HUDEP-2 (cell line): ENCODE results near the gene UGT1A4.

Experiments
- DNase-seq, 76 experiments: peaks; one replicate each; lab custom pipeline; 2025; ENCODE audit not compliant: unreplicated experiment in 76 of 76; lab: John Stamatoyannopoulos, UW

The UGT1A4 gene

GRCh38 chr2:233718552-233718951 is at the start of gene UGT1A4:
TSS of gene UGT1A4 (plus strand) at chr2:233718736. CDS start at chr2:233718821, 85 bp downstream.
- DNase-seq = no peak

DNA sequence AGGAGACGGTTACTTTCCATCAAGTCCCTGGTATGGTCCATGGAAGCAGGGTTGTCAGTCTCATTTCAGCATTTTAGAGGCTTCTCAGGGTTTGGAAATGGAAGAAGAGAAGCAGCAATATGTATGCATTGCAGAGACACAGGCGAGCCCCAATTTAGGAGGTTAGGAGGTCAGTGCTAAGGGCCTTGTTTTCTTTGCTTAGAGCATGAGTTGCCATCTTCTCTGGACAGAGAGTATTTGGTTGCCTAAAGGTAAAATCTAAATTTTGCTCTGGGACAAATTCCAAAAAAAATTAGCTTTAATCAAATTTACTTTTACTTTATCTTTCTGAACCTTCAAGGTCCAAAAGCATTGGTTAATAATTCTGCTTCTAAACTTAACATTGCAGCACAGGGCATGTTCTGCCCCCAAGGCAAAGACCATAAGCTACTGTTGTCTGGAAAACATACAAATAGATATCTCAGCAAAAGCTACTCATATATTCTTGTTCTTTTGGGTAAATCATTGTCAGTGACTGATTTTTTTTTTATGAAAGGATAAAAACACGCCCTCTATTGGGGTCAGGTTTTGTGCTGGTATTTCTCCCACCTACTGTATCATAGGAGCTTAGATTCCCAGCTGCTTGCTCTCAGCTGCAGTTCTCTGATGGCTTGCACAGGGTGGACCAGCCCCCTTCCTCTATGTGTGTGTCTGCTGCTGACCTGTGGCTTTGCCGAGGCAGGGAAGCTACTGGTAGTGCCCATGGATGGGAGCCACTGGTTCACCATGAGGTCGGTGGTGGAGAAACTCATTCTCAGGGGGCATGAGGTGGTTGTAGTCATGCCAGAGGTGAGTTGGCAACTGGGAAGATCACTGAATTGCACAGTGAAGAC is 47.0 kb upstream of the UGT1A4 start, which contains the start of gene UGT1A9:
TSS of gene UGT1A9 (plus strand) at position 609 of the 872 bp plus-strand sequence. CDS start at position 646, 37 bp downstream.
- DNase-seq = no peak

GRCh38 chr2:233672886-233673285 is 45.6 kb upstream of the UGT1A4 start:
- no peak for DNase-seq

DNA sequence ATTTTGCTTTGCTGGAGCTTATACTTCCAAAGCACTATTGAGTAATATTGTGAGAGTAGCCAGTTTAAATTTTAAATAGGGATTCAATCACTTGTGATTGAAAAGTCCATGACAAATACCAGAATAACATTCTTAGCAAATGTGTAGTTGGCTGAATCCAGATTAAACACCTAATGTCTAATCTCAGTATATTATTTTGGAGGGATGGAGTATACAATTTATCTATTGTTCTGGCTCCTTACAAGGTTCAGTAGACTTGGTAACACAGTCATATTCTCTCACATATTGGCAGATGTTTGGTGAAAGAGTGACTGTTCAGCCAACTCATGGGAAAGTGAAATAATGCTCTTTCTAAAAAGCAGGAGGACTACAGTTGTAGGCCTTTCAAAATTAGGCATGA is 44.6 kb upstream of the UGT1A4 start:
- DNase-seq = no peak

DNA sequence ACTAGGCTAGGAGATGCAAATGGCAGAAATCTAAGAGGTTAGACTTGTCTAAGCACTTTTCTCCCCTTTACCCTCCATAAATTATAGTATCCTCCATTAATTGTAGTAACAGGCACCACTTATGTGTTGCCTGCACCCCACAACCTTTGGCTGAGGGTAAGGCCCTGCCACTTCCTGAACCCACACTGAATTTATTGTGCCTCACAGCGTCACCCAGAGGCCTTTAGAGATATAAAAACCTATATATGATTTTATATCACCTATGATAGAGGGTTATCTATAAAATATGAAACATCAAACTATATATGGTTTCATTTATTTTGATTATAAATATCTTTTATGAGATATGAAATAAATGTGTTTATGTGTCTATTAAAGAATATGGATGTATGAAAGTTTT is 44.2 kb upstream of the UGT1A4 start:
- DNase-seq = no peak

GRCh38 chr2:233674995-233675394 is 43.5 kb upstream of the UGT1A4 start:
- no peak for DNase-seq

- DNase-seq = no peak
These were observed 42.5 kb upstream of the UGT1A4 start for GRCh38 chr2:233676046-233676445.

GRCh38 chr2:233679196-233679595 is 39.3 kb upstream of the UGT1A4 start:
- DNase-seq = no peak

DNA sequence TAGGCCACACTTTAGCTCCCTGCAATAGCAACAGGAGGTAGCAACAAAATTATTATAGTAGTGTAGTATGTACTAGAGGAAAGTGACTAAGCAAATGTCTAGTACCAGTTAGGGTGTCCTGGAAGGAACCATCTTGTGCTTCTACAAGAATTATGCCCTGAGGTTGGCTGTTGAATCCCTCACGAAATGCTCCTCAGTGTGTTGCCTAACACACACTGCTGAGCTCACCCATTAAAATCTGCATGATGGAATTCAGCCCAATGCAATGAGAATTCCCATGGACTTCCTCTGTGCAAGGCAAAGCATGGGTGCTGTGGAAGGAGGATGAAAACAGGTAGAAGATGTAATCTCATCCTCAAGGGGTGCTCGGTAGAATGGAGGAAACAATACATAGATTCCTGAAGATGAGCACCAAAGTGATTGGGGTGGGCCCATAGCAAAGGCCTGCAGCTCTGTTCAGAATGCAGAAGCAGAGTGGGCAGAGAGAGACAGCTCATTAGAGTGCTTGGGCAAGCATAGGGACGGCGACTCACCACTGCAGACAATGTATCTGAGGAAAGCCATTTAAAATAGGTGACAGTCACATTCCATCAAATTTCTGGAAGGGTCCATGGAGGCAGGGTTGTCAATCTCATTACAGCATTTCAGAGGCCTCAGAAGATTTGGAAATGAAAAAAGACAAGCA is 38.0 kb upstream of the UGT1A4 start:
- no peak for DNase-seq

DNA sequence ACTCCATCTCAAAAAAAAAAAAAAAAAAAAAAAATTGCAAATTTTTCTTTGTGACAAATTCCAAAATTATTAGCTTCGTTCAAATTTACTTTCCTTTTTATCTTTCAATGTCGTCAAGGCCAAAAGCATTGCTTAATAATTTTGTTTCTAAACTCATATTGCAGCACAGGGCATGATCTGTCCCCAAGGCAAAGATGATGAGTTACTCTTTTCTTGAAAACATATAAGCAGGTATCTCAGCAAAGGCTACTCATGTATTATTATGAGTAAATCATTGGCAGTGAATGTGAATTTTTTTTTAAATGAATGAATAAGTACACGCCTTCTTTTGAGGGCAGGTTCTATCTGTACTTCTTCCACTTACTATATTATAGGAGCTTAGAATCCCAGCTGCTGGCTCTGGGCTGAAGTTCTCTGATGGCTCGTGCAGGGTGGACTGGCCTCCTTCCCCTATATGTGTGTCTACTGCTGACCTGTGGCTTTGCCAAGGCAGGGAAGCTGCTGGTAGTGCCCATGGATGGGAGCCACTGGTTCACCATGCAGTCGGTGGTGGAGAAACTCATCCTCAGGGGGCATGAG is 36.9 kb upstream of the UGT1A4 start, which contains the start of gene UGT1A7:
TSS of gene UGT1A7 (plus strand) at position 381 of the 579 bp plus-strand sequence. CDS start at position 418, 37 bp downstream.
- DNase-seq = no peak

- DNase-seq = no peak
These were observed 33.9 kb upstream of the UGT1A4 start for GRCh38 chr2:233684640-233685039.

DNA sequence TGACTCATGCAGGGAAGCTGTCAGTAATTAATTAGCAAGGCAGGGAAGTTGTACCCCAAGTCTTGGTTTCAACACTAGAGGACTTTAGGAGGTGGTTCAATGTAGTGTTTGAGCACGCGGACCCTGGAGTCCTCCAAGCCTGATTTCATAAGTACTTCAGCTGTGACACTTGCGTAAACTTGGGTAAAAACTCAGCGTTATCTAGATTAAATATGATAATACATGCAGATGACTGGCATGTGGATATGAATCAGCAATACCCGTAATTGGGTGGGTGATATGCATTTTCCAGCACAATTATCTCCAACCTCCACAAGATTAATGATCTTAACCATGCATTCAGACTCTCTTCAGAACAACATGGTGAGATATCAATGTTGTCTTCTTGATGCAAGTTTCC is 31.6 kb upstream of the UGT1A4 start:
- DNase-seq = no peak

- no peak for DNase-seq
These were observed 30.2 kb upstream of the UGT1A4 start for GRCh38 chr2:233688341-233688740.

DNA sequence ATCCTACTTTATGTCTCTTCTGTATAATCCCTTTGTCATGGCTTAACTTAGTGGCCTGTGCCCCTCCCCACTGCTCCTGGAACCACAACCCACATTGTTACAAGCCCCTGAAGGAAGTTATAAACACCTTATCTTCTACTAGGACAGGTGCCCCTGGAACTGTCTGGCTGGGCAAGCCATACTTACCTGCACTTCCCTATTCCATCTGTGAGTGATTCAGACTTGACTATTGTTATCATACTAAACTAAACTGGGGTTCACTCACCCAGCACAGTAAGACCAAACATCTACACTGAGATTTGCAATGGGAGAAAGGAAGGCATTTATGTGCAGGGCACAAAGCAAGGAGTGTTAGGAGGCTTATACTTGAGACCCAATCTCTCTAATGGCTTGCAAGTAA is 29.5 kb upstream of the UGT1A4 start:
- DNase-seq = no peak

- DNase-seq = peak in 5 of 76 experiments; percentile 4 to 20 (median 15)
These were observed 29.0 kb upstream of the UGT1A4 start for GRCh38 chr2:233689501-233689900.

- no peak for DNase-seq
These were observed 28.1 kb upstream of the UGT1A4 start for GRCh38 chr2:233690444-233690843.

GRCh38 chr2:233691443-233692433 is 26.8 kb upstream of the UGT1A4 start:
- no peak for DNase-seq

DNA sequence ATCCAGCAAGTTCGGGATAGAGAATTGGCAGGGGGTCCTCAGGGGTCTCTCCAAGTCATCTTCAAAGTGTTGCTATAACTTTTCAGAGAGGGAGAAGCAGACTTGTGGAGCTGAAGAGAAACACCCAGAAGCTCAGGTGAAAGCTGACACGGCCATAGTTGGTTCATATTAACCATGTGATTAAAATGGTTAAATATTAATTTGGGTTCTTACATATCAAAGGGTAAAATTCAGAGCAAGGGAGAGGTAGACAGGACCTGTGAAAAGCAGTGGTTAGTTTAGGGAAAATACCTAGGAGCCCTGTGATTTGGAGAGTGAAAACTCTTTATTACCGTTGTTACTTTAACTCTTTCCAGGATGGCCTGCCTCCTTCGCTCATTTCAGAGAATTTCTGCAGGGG is 25.9 kb upstream of the UGT1A4 start, which contains the start of gene UGT1A6:
TSS of gene UGT1A6 (plus strand) at position 243 of the 400 bp plus-strand sequence. CDS start at position 358, 115 bp downstream.
- DNase-seq = no peak

DNA sequence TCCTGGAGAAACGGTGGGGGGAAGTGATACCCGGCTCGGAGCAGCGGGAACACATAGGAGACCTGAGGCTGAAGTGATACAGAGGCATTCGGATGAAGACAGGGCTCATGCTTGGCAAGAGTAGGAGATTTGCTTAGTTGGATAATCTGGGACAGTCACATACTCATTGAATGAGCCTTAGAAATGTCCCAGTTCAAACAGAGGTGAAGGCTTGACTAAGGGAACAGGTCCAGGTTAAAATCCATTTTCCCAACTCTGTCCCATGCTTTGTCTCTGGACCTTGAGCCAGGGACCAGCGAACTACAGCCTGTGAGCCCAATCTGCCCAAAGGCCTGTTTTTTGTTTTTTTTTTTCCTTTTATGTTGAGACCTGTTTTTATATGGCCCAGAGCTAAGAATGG is 24.6 kb upstream of the UGT1A4 start:
- no peak for DNase-seq

DNA sequence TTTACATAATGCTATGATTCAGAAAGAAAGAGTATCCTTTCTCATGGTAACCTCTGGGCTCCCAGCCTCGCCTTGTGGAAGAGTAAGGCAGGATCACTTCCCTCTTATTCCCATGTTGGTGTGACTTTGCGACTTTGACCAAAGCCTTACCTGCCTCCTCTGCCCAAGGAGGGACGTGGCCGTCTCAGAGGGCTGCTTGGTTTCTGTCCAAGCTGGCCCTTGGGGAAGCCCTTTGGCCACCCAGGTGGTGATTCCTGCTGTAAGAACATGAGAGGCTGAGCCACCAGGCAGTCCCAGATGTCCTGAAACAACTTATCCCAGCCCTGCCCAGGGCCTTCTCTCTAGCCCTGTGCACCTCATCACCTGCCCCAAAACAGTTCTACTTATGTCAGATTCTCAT is 19.8 kb upstream of the UGT1A4 start:
- no peak for DNase-seq
